K562 (cell line): ENCODE measurements around the gene RAD1. TPM values are rescaled to one million over a fixed set of nuclear protein-coding genes. Genes with fewer than 3 reads are reported as not detected.

Experiments used
- DMBX1 ChIP-seq: fragments of 250-450 bp; sonication (Bioruptor Pico); IDR thresholded peaks from 2 replicates; pipeline ENCODE4 v1.8.0; 2022; ENCODE audit warnings: inconsistent platforms, mild to moderate bottlenecking, moderate library complexity, borderline replicate concordance
- ELF1 ChIP-seq: fragments of 200-800 bp; sonication (Bioruptor generic); IDR thresholded peaks from 2 replicates; pipeline ENCODE4 v1.6.1; 2016; ENCODE audit warnings: missing genetic modification characterization, missing compliant biosample characterization
- ELF4 ChIP-seq: fragments of 450-650 bp; formaldehyde crosslinking; IDR thresholded peaks from 2 replicates; pipeline ENCODE4 v1.4.0; 2022; ENCODE audit warnings: missing genetic modification characterization
- FOXK1 ChIP-seq: sonication (generic); formaldehyde crosslinking; IDR thresholded peaks from 2 replicates; pipeline ENCODE4 v1.8.0; 2022; ENCODE audit warnings: missing genetic modification reagents, mild to moderate bottlenecking, borderline replicate concordance
- HNRNPK ChIP-seq: fragments of 200-400 bp; formaldehyde crosslinking; IDR thresholded peaks from one replicate; pipeline ENCODE4 v1.6.1; 2018; ENCODE audit warnings: mild to moderate bottlenecking, low read depth, low read length; ENCODE audit not compliant: poor library complexity, severe bottlenecking
- MIER1 ChIP-seq: fragments of 450-650 bp; IDR thresholded peaks from 2 replicates; pipeline ENCODE4 v1.6.1; 2016; ENCODE audit warnings: antibody characterized with exemption, mild to moderate bottlenecking, low read depth
- NBN ChIP-seq: fragments of 450-650 bp; IDR thresholded peaks from 2 replicates; pipeline ENCODE4 v1.6.1; 2016; ENCODE audit warnings: low read depth, mild to moderate bottlenecking
- NCOA2 ChIP-seq, 2 experiments: fragments of 450-650 bp; IDR thresholded peaks; 2 replicates each; pipeline ENCODE4 v1.6.1; 2018; ENCODE audit warnings: mild to moderate bottlenecking in 2 of 2, moderate library complexity in 1 of 2; ENCODE audit not compliant: partially characterized antibody in 2 of 2
- PML ChIP-seq: IDR thresholded peaks from 2 replicates; pipeline ENCODE4 v1.6.1; 2012; ENCODE audit warnings: low read length, inconsistent platforms
- POLR3G ChIP-seq: IDR thresholded peaks from 2 replicates; pipeline ENCODE4 v1.6.1; 2011; ENCODE audit not compliant: insufficient read length, insufficient replicate concordance; ENCODE audit errors: extremely low read depth
- RAD21 ChIP-seq, 2 experiments: fragments of 250-450 bp in 1 of 2; fragments of 450-650 bp in 1 of 2; sonication (Bioruptor Pico) in 1 of 2; formaldehyde crosslinking in 1 of 2; IDR thresholded peaks in 1 of 2; conservative IDR thresholded peaks in 1 of 2; 2 replicates each; pipeline versions ENCODE4 v1.4.0 to v1.8.0; 2020 to 2022; ENCODE audit warnings: mild to moderate bottlenecking in 2 of 2, moderate library complexity in 1 of 2
- SMAD3 ChIP-seq: fragments of 450-650 bp; formaldehyde crosslinking; conservative IDR thresholded peaks from 2 replicates; pipeline ENCODE4 v1.4.0; 2020; ENCODE audit warnings: mild to moderate bottlenecking
- SP2 ChIP-seq: IDR thresholded peaks from 2 replicates; pipeline ENCODE4 v1.6.1; 2011; ENCODE audit warnings: mild to moderate bottlenecking, low read depth, low read length, moderate library complexity; ENCODE audit not compliant: poor library complexity, severe bottlenecking; ENCODE audit errors: extremely low read depth
- TGIF2 ChIP-seq: sonication (generic); formaldehyde crosslinking; IDR thresholded peaks from 2 replicates; pipeline ENCODE4 v1.8.1; 2022; ENCODE audit warnings: mild to moderate bottlenecking, missing genetic modification reagents, moderate library complexity
- polyA plus RNA-seq, 8 experiments: library from polyadenylated mRNA; depleted of rRNA in 4 of 8; stranded (reverse) in 5 of 8; unstranded in 3 of 8; fragments of >200 nt; fragmentation: Nextera tagmentation in 2 of 8; fragmentation: Illumina TruSeq in 1 of 8; extraction: Ambion mirVana in 2 of 8; extraction: Trizol in 1 of 8; gene quantifications; 2 replicates each; pipeline versions ENCODE4 v1.2.1 to v1.2.3, GENCODE V29; 2011 to 2014; ENCODE audit warnings: inconsistent platforms in 1 of 8, missing spikeins in 1 of 8
- total RNA-seq, 7 experiments: library from RNA; depleted of rRNA in 6 of 7; stranded (reverse); fragments of >200 nt in 6 of 7; fragmentation: Illumina TruSeq in 2 of 7; extraction: Trizol in 2 of 7; gene quantifications; 2 replicates each; pipeline versions ENCODE4 v1.2.1 to v1.2.3, GENCODE V29; 2011 to 2021; ENCODE audit warnings: low replicate concordance in 1 of 7
- TF ChIP-seq, protein P1 (sequence below): fragments of 450-650 bp; IDR thresholded peaks from 2 replicates; pipeline ENCODE4 v1.6.1; 2018; ENCODE audit not compliant: partially characterized antibody
- TF ChIP-seq, protein P2 (sequence below): IDR thresholded peaks from 2 replicates; pipeline ENCODE4 v1.6.1; 2016; ENCODE audit warnings: missing genetic modification characterization, missing compliant biosample characterization
- TF ChIP-seq, protein P3 (sequence below): fragments of 250-450 bp; sonication (Bioruptor Pico); IDR thresholded peaks from 2 replicates; pipeline ENCODE4 v1.8.0; 2021; ENCODE audit warnings: moderate library complexity, mild to moderate bottlenecking, inconsistent platforms
- TF ChIP-seq, protein P4 (sequence below): fragments of 250-450 bp; sonication (Bioruptor Pico); IDR thresholded peaks from 2 replicates; pipeline ENCODE4 v1.4.0; 2020; ENCODE audit warnings: mild to moderate bottlenecking, moderate library complexity
- TF ChIP-seq, protein P5 (sequence below): fragments of 250-450 bp; sonication (Bioruptor Pico); IDR thresholded peaks from 2 replicates; pipeline ENCODE4 v1.8.0; 2021; ENCODE audit warnings: borderline replicate concordance, mild to moderate bottlenecking, moderate library complexity; ENCODE audit not compliant: poor library complexity, severe bottlenecking

Gene RAD1
- total and polyA plus RNA-seq, 9 of the 15 experiments (the other 6 are each of a cell fraction or from before 2014, with no cell fraction given) = 44.5 to 148 (median 60.8) TPM

DNA sequence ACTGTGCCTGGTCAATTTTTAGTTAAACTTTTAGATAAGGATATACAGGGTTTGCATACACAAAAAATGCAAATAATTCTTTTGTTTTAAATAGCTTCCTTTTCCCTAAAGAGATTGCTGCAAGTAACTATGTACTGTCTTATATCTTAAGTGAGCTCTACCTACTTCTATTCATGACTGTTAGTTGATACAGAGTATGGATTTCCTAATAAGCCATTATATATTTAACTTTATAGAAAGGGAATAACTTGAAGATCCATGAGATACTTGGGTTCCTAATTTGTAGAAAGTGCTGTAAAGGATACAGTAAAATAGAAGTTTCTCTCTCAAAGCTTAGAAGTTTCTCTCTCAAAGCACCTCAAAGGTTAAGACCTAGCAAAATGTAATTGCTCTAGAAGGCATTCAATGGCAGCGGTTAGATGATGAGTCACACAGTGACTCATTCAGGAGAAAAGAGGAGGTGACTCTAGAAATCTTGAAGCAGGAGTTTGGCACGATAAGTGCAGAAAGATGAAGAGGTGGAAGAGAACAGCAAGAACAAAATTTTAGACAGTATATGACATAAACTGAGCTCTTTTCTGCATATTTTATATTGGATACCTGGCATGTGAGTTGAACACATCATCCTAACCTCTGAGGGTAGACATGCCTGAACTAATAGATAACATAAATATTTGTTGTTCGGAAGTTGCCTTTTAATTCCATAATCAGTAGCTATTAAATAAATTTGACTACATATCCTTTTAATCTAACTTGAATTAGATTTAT lies 8.6 kb upstream of the RAD1 start (continued):
- TF ChIP-seq, protein P1, sequence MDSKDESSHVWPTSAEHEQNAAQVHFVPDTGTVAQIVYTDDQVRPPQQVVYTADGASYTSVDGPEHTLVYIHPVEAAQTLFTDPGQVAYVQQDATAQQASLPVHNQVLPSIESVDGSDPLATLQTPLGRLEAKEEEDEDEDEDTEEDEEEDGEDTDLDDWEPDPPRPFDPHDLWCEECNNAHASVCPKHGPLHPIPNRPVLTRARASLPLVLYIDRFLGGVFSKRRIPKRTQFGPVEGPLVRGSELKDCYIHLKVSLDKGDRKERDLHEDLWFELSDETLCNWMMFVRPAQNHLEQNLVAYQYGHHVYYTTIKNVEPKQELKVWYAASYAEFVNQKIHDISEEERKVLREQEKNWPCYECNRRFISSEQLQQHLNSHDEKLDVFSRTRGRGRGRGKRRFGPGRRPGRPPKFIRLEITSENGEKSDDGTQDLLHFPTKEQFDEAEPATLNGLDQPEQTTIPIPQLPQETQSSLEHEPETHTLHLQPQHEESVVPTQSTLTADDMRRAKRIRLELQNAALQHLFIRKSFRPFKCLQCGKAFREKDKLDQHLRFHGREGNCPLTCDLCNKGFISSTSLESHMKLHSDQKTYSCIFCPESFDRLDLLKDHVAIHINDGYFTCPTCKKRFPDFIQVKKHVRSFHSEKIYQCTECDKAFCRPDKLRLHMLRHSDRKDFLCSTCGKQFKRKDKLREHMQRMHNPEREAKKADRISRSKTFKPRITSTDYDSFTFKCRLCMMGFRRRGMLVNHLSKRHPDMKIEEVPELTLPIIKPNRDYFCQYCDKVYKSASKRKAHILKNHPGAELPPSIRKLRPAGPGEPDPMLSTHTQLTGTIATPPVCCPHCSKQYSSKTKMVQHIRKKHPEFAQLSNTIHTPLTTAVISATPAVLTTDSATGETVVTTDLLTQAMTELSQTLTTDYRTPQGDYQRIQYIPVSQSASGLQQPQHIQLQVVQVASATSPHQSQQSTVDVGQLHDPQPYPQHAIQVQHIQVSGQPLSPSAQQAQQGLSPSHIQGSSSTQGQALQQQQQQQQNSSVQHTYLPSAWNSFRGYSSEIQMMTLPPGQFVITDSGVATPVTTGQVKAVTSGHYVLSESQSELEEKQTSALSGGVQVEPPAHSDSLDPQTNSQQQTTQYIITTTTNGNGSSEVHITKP = no peak
- TF ChIP-seq, protein P2, sequence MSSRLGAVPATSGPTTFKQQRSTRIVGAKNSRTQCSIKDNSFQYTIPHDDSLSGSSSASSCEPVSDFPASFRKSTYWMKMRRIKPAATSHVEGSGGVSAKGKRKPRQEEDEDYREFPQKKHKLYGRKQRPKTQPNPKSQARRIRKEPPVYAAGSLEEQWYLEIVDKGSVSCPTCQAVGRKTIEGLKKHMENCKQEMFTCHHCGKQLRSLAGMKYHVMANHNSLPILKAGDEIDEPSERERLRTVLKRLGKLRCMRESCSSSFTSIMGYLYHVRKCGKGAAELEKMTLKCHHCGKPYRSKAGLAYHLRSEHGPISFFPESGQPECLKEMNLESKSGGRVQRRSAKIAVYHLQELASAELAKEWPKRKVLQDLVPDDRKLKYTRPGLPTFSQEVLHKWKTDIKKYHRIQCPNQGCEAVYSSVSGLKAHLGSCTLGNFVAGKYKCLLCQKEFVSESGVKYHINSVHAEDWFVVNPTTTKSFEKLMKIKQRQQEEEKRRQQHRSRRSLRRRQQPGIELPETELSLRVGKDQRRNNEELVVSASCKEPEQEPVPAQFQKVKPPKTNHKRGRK (tag) = no peak
- no peak for TF ChIP-seq MIER1
- no peak for TF ChIP-seq ELF1 (tag)
- TF ChIP-seq HNRNPK = no peak
- TF ChIP-seq TGIF2 (CRISPR knock-in tag) = no peak
- no peak for TF ChIP-seq RAD21 (CRISPR knock-in tag; conservative IDR thresholded peaks at IDR 0.05 in 1 of 2, IDR thresholded peaks at IDR 0.05 in 1 of 2)
- TF ChIP-seq, protein P3, sequence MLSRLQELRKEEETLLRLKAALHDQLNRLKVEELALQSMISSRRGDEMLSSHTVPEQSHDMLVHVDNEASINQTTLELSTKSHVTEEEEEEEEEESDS (CRISPR knock-in tag) = no peak
- no peak for TF ChIP-seq DMBX1
- TF ChIP-seq, protein P4, sequence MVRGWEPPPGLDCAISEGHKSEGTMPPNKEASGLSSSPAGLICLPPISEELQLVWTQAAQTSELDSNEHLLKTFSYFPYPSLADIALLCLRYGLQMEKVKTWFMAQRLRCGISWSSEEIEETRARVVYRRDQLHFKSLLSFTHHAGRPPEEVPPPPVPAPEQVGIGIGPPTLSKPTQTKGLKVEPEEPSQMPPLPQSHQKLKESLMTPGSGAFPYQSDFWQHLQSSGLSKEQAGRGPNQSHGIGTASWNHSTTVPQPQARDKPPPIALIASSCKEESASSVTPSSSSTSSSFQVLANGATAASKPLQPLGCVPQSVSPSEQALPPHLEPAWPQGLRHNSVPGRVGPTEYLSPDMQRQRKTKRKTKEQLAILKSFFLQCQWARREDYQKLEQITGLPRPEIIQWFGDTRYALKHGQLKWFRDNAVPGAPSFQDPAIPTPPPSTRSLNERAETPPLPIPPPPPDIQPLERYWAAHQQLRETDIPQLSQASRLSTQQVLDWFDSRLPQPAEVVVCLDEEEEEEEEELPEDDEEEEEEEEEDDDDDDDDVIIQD (CRISPR knock-in tag) = no peak
- no peak for TF ChIP-seq ELF4
- no peak for TF ChIP-seq SMAD3 (CRISPR knock-in tag)
- TF ChIP-seq, protein P5, sequence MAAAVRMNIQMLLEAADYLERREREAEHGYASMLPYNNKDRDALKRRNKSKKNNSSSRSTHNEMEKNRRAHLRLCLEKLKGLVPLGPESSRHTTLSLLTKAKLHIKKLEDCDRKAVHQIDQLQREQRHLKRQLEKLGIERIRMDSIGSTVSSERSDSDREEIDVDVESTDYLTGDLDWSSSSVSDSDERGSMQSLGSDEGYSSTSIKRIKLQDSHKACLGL (CRISPR knock-in tag) = no peak
- TF ChIP-seq SP2 = no peak
- TF ChIP-seq POLR3G = no peak
- no peak for TF ChIP-seq PML
- 0 out of 2 replicates have a peak, but pooled peaks have one; percentile 78 for TF ChIP-seq NBN
- no peak for TF ChIP-seq FOXK1 (CRISPR knock-in tag)
- TF ChIP-seq NCOA2 (IDR thresholded peaks at IDR 0.05; ENCODE audit: partially characterized antibody in 2 of 2) = no peak
